ENCODE data around the gene ZNF761.
"Not testable (repeated sequence)": the region's sequence is repeated elsewhere in the genome, so short reads cannot be mapped to it uniquely, and the experiment has no call there.

- TF ChIP-seq CTCF, POLR2A, POLR2AphosphoS5, EP300 (IDR thresholded peaks at IDR 0.05): not testable (repeated sequence)
These were observed 66.2 kb downstream of the ZNF761 start for GRCh38 chr19:53498024-53498395.
